Stimulated activated naive CD4-positive, alpha-beta T cell treated with Interleukin-2 at 50 U/mL for 16 hours (primary cell): ENCODE results near the gene SPINK7.

Experiments used
- DNase-seq: peaks from one replicate; lab custom pipeline; 2025; lab: John Stamatoyannopoulos, UW

The SPINK7 gene

GRCh38 chr5:148343603-148344487 is 31.6 kb downstream of the SPINK7 start:
- DNase-seq: no peak

GRCh38 chr5:148347706-148348105 is 35.5 kb downstream of the SPINK7 start:
- no peak for DNase-seq

GRCh38 chr5:148352696-148353095 is 40.5 kb downstream of the SPINK7 start:
- no peak for DNase-seq

DNA sequence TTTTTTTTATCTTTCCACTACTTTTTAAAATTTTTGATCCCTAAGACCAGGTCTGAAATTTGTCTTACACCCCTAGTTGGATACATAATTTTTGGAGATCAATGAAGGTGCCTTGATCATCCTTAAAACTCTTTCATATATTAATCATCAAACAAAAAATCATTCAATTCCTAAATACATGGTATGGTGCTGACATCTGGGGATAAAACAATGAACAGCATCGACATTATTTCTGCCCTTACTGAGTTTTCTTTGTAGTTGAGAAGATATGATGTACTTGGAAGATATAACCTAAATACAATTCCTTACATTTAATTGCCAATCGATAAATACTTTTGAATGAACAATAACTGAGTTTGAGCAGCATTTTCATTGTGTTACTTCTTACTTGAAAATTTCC is 41.4 kb downstream of the SPINK7 start:
- no peak for DNase-seq

DNA sequence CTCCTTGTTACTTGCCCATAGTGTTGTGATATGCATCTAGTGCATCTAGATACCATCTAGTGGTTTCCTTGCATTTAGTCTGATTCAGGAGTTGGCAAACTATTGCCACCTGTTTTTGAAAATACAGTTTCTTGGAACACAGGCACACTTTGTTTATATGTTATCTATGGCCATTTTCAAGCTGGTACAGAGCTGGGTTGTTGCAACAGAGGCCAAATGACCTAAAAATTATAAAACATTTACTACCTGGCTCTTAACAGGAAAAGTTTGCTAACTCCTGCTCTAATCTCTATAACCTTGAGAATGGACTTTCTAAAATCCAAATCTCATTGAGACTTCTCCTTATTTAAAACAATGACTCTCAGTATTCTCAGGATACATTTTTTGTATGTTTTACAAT is 52.1 kb downstream of the SPINK7 start:
- no peak for DNase-seq
